ENCODE data around the gene TTLL1.

- TF ChIP-seq CTCF (IDR thresholded peaks at IDR 0.05; ENCODE audit: low read length) (no peak), EZH2 (IDR thresholded peaks at IDR 0.05; ENCODE audit: borderline replicate concordance, low read length) (no peak)
These were observed 47.6 kb upstream of the TTLL1 start for GRCh38 chr22:43136801-43137200.

Data from OCI-LY1 (cell line).